Brain microvascular endothelial cell (primary cell): ENCODE measurements around the gene KNG1.

Experiments used
- DNase-seq: peaks from one replicate; pipeline ENCODE4 v3.0.0-alpha.2; 2020
- H3K27ac ChIP-seq: fragments of 250-450 bp; sonication (Bioruptor Pico); 2 replicates; pipeline ENCODE4 v1.5.1; 2020; ENCODE audit warnings: mild to moderate bottlenecking, moderate library complexity
- H3K27me3 ChIP-seq: fragments of 250-450 bp; sonication (Bioruptor Pico); replicated peaks from 2 replicates; pipeline ENCODE4 v1.5.1; 2020; ENCODE audit warnings: mild to moderate bottlenecking
- H3K36me3 ChIP-seq: fragments of 250-450 bp; sonication (Bioruptor Pico); replicated peaks from 2 replicates; pipeline ENCODE4 v1.5.1; 2020; ENCODE audit warnings: mild to moderate bottlenecking
- H3K4me3 ChIP-seq: 2 replicates; pipeline ENCODE4 v1.5.1; 2011; ENCODE audit warnings: low read depth, mild to moderate bottlenecking, control low read depth, low read length, moderate library complexity
- CTCF ChIP-seq: IDR thresholded peaks from 2 replicates; pipeline ENCODE4 v1.5.1; 2011; ENCODE audit warnings: low read depth, mild to moderate bottlenecking, moderate library complexity, low read length, control low read depth, inconsistent platforms; ENCODE audit errors: missing control alignments
- in situ Hi-C: cut with HindIII; loops from 2 replicates; pipeline ENCODE4 v1.10.0; 2017; ENCODE audit warnings: low sequenced_read_pairs, low pct_ligation_motif_present

Gene KNG1

GRCh38 chr3:186760141-186760833 lies 43.1 kb downstream of the KNG1 start:
- H3K27me3 ChIP-seq = no peaks in the 10 kb centered on the region
- no peak for DNase-seq
- in situ Hi-C loops = no loop called here
- no peak for TF ChIP-seq CTCF
- no peak overlapping the region for H3K4me3 ChIP-seq
- no peak overlapping the region for H3K27ac ChIP-seq
- H3K36me3 ChIP-seq = no peaks in the 10 kb centered on the region

GRCh38 chr3:186760897-186761447 lies 43.8 kb downstream of the KNG1 start:
- in situ Hi-C loops = no loop called here
- H3K36me3 ChIP-seq = no peaks in the 10 kb centered on the region
- H3K27ac ChIP-seq = no peak overlapping the region
- no peak for TF ChIP-seq CTCF
- no peak for DNase-seq
- no peak overlapping the region for H3K4me3 ChIP-seq
- H3K27me3 ChIP-seq = no peaks in the 10 kb centered on the region

GRCh38 chr3:186772281-186772694 lies 55.1 kb downstream of the KNG1 start:
- Histone ChIP-seq H3K4me3 (peak overlapping the region; percentile 50), H3K27me3 (no peaks in the 10 kb centered on the region), H3K36me3 (no peaks in the 10 kb centered on the region), H3K27ac (no peak overlapping the region)
- TF ChIP-seq CTCF = no peak
- no peak for DNase-seq
- in situ Hi-C loops = no loop called here

GRCh38 chr3:186772701-186773417 lies 55.7 kb downstream of the KNG1 start:
- in situ Hi-C loops = no loop called here
- H3K27ac ChIP-seq = no peak overlapping the region

GRCh38 chr3:186775999-186776398 lies 58.8 kb downstream of the KNG1 start:
- H3K27me3 ChIP-seq = no peaks in the 10 kb centered on the region
- in situ Hi-C loops = no loop called here
- DNase-seq = no peak

More at GRCh38 chr3:186772701-186773417, 55.7 kb downstream of the KNG1 start:
- DNase-seq = no peak
- Histone ChIP-seq H3K27me3 (no peaks in the 10 kb centered on the region), H3K36me3 (no peaks in the 10 kb centered on the region), H3K4me3 (peak overlapping the region; percentile 50)
- TF ChIP-seq CTCF = no peak

More at GRCh38 chr3:186775999-186776398, 58.8 kb downstream of the KNG1 start:
- Histone ChIP-seq H3K4me3 (no peak overlapping the region), H3K27ac (no peak overlapping the region), H3K36me3 (no peaks in the 10 kb centered on the region)
- TF ChIP-seq CTCF = peak; percentile 27
